Sciatic nerve (tissue), 2 donors: ENCODE data around the gene PUM1. TPM values are rescaled to one million over a fixed set of nuclear protein-coding genes. Genes with fewer than 3 reads are reported as not detected.

Source experiments
- ATAC-seq: fragments of 200-7000 bp; cut with Tn5 transposase; one replicate; pipeline ENCODE4 v1.9.1; 2020; ENCODE audit warnings: mild to moderate bottlenecking, moderate library complexity
- DNase-seq: peaks from one replicate; pipeline ENCODE4 v3.0.0-alpha.2; 2020; ENCODE audit warnings: low spot score
- intact Hi-C: fragments of 100-400 bp; cut with DNase I; formaldehyde crosslinking; loops from one replicate; pipeline ENCODE4 v1.14.2; 2022
- total RNA-seq: library from RNA; stranded (reverse); fragmentation: NEBNext Ultra II Directional; extraction: Animal tissue kit (Norgen Biotek cat#: 25700); gene quantifications from one replicate; pipeline ENCODE4 v1.2.1, GENCODE V29; 2021
- donor health status: DM: no; HTN: no; CAD: no.
- donor health status: DM: no; HTN: no; CAD: no.

PUM1 gene
- total RNA-seq, 1 donor from 2014 or later, result 144 TPM

DNA sequence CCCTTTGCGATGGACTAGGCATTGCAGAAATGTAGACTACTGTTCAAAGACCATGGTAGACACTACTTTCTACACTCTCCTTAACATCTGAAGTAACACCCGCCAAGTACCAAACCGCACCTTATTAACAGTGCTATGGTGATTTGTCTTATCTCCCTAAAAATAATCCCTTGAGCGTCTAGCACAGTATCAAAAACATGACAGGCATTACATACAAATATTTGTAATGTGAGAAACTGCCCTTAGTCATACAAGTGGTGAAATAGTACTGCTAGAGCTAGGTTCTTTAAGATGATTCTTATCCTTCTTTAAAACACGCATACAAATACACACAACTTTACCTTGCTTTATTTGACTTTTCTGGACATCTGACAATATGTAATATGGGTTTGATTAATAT is 27.2 kb downstream of the PUM1 start:
- DNase-seq (no peak), ATAC-seq (no peak)
- intact Hi-C loops, result no loop called here

DNA sequence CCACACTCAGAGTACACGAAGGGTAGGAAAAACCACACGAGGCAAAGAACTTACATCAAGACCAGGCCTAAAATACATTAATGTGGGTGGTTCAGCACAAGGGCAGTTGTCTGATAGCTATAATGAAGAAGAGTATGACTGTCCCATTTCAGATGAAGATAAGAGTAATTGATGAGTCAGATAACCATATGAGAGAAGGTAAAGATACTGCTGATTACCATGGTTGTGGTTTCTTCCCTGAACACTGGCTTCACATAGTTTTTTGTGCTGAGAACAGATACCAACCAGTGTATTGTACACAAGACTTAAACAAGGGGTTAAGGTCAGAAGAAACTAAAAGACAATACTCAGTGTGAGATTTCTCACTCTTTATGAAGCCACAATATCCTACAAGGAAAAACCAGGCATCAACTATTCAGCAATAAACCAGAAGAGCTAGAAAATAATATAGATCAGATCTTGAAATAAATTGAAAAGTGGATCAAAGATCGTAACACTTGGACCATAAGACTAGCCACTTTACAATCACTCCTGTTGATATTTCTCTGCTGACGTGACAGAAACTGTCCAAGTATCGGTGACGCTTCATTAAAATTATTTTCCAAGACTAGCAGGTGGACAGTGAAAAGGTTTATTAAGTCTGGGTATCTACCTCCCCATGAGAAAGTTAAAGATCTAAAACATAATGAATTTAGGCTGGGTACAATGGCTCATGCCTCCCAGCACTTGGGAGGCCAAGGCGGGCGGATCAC is 28.6 kb downstream of the PUM1 start:
- no peak for DNase-seq
- intact Hi-C loops, result no loop called here

DNA sequence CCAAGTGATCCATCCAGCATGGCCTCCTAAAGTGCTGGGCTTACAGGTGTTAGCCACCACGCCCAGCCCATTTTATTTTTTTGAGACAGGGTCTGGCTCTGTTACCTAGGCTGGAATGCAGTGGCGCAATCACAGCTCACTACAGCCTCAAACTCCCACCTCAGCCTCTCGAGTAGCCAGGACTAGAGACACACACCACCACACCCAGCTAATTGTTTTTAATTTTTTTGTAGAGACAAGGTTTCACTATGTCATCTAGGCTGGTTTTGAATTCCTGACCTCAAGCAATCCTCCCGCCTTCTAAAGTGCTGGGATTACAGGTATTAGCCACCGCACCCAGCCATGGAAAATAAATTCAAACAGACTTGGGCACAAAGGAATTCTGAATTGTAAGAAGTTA is 31.9 kb downstream of the PUM1 start:
- no peak for ATAC-seq
- DNase-seq, result no peak

More for the DNA sequence above, 28.6 kb downstream of the PUM1 start:
- no peak for ATAC-seq

DNA sequence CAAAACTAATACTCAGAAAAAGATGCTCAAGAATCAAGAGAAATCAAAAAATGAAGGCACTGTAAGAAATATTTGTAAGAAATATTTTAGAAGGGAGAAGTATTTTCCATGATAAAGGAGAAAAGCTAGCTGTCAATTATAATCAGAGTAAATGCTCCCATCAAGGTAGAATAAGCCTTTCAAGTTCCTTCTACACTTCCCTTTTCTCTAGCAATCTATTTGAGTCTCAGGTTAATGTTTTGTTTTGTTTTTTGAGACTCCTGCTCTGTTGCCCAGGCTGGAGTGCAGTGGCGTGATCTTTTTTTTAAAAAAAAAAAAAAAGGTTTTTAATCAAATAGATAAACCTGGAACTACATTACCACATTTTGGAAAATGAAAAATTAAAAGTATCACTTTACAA is 33.3 kb downstream of the PUM1 start:
- DNase-seq (no peak), ATAC-seq (no peak)
- intact Hi-C loops, result no loop called here

More for the DNA sequence above, 31.9 kb downstream of the PUM1 start:
- intact Hi-C loops, result no loop called here

DNA sequence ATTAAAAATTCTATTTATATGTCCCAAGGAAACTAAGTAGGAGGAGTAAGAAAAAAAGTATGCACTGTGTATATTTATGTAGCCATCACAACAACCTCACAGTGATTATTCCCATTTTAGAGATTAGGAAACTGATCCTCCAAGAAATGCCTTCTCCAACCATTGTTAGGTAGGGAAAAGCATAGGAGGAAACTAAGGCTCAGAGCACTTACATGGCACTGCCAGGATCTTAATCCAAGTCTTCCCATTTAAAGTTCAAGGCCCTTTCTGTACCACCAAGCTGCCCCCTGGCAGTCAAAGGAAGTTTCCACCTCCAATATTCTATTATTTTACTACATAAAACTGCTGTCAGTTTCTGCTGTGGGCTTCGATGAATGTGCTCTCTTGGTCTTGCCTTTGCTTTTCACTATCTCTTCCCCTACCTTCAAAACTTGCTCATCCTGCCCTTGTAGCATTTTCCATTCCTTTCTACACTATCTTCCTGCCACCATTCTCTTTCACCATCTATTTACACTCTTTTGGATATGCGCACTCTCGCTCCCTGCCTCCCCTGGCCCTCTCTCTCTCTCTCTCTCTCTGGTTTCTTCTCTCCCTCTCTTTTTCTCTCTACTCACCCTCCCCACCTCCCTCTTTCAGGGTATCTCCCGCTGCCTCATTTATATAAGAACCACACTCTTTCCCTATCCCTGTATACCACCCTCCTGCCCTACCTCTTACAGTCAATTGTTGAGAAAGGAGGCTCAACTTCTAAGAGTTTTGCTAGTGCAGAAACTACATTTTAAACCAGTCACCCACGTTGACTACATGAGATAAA is 34.0 kb downstream of the PUM1 start:
- ATAC-seq (no peak), DNase-seq (no peak)
- intact Hi-C loops, result no loop called here

DNA sequence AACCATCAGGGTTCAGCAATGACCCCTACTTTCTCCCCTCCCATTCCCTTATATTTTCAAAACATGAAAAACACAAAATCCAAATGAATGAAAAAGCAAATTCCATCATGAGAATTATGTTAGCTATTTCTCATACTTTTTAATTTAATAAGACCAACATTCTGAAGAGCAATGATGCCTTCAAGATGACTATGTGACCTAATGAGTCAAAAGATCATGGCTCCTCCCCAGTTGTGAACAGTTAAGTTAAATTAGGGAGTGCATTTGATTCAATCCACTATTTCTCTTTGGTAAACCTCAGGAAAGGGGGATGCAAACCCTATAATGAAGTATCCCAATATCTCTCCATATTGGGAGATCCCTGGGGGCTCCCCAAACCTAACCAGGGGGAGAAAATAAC is 36.5 kb downstream of the PUM1 start:
- intact Hi-C loops, result no loop called here
- DNase-seq, result no peak
- ATAC-seq, result no peak

DNA sequence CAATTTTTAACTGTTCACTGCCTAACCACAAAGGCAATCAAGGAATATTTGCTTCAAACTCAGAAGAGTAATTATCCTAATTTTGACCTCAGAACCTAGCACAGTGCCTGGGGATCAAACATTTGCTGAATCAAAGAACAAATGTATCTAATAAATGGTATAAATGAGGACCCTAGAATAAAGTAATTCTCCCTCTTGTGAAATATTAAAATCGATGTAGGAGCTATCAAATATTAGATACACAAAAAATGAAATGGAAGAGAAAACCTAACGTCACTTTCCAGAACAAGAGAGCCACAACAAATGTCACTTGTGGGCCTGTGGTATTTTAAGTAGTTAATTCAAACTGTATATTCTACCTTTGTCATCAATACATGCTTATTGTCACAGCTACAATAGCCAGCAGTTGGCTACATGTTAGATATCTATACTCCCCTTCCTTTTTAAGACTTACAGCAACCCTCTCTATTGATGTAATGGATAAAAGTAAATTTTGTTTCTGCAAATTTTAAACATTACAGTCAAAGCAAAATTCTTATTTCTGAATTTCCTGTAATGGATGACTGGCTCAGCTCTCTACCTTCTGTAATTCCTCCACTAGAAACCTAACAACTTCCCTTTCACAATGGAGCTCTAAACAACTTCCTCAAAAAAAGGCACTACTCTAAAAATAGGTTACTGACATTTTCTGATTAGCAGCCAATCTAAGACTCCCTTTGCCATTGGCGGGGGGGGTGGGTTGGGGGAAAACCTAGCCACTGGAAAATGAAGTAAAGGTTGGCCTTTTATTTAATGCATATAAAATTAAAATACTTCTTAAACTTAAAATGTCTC is 37.6 kb downstream of the PUM1 start:
- intact Hi-C loops, result no loop called here
- no peak for DNase-seq
- ATAC-seq, result no peak

DNA sequence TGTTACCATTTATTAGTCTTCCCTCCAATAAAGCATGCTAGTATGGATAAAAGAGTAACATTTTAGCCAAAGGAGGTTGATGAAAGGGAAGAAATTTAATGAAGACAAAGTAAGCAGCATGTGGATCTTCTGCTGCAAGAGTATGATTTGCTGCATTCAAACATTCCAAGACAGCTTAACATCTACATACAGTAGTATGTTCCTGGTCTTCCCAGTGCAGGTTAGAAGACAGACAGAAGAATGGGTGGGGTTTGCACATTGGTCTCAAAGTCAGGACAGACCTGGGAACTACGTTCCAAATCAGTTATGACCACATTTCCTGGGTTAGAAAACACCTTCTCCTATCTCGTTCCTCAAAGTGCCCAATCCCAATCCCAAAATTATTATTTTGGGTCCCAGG is 43.3 kb downstream of the PUM1 start:
- intact Hi-C loops, result no loop called here
- no peak for DNase-seq
- ATAC-seq, result no peak

DNA sequence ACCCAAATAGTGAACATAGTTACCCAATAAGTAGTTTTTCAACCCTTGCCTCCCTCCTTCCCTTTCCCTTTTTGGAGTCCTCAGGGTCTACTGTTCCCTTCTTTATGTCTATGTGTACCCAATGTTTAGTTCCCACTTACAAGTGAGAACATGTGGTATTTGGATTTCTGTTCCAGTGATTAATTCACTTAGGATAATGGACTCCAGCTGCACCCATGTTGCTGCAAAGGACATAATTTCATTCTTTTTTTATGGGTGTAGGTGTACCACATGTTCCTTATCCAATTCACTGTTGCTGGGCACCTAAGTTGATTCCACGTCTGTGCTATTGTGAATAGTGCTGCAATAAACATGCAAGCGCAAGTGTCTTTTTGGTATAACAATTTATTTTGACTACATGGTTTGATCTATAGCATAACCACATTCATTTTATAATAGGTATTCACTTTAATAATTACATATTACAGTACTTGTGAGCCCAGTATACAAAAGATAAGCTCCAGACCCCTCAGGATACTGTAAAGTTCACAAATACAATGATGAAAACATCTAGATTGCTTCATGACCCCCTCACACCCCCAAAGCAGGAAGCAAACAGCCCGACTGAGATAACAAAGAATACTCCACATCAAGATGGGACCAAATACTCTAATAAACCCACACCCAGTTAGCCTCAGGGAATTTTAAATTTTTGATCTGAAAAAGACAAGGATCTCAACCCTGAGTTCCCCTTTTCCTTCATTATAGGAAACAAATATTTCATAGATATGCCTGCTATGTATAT is 45.3 kb downstream of the PUM1 start:
- no peak for ATAC-seq
- intact Hi-C loops, result no loop called here
- DNase-seq, result no peak

DNA sequence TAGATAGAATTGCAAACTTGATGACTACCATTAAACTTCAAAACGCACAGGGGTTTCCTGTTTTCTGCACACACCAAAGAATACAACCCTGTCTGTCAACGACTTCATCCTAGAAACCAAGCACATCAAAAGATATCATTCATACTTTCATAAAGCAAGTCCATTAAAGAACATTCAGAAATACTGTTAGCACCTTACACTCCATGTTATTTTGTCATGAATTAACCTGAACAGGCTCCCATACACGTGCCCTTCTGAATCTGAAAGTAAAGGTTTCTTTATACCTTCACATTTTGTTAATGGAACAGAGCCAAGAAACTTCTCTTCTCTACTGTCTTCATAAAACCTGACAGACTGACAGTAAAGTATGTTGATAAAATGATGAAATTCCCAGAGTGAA is 46.1 kb downstream of the PUM1 start:
- intact Hi-C loops, result no loop called here
- ATAC-seq, result no peak
- DNase-seq, result no peak

DNA sequence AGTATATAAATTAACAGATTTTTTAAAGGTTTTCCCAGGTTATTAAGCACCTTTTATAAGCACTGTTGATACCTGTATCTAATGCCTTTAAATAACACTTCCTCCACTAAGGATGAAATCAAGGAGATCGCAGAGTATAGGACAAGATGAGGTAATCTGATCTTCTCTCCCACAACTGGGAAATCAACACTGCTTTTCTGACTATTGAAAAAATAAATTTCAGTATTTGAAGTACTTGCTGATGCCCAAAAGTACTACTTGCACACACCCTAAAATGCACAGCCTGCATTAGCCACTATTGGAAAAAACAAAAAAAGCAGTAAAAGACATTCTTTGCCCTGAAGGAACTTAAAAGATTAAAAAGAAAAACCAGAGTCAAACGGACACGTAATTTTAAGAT is 48.6 kb downstream of the PUM1 start:
- intact Hi-C loops, result no loop called here
- no peak for ATAC-seq
- DNase-seq, result no peak

DNA sequence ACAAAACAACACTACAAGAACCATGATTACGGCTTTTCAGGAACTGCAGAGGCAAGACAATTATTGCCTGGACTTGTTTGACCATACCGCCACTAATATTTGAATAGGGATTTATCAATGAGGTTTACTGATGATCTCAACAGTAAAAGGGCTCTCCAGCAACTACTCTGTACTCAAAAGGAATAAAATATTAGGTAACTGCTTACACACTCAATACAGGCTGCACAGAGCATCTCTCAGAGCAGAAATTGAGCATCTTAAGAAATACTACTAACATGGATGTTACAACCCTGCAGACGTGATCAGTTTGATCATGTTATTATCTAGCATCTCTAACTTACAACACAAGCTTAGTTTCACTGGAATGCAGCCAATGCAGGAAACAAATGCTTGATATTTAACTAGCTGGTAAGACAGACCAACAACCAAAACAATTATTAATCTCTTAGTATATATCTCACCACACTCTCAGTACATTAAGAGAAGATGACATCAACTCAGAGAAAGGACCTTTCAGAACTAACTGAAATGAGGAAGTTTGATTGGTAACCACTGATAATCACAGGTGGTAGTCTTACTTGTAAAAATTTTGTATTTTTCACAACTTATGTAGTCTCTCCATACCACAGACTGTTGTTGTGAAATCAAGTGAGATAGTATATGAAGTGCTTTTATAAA is 52.2 kb downstream of the PUM1 start:
- intact Hi-C loops, result no loop called here
- DNase-seq (no peak), ATAC-seq (no peak)

DNA sequence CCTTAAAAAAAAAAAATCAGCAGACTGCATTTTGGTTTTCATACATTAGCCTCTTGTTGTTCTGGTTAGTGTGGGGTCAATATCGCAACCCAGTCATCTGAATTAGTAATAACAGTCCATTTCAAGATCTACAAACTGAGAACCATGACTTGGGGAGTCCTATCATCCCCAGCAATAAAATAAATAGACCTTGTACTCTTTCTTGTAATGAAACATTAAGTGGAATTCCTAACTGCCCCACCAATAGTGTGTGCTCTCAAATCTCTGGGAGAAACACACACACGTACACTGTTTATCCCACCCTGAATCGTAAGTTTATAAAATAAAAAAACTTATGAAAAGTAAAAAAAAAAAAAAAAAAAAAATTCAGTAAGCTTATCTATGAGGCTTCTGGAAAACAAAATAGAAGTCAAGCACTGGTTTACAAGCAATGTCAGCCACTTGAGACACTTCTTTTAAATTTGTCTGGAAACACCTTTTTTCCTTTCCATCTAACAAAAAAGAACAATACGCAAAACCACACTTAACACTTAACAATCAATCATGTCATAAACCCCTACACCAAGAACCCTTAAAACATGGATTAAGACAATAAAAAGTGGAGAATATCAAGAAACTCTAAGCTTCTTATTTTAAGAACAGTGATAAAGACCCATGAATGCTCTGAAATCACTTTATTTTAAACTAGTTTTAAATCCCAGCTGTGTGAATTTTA is 53.1 kb downstream of the PUM1 start:
- ATAC-seq (no peak), DNase-seq (no peak)
- intact Hi-C loops, result no loop called here

DNA sequence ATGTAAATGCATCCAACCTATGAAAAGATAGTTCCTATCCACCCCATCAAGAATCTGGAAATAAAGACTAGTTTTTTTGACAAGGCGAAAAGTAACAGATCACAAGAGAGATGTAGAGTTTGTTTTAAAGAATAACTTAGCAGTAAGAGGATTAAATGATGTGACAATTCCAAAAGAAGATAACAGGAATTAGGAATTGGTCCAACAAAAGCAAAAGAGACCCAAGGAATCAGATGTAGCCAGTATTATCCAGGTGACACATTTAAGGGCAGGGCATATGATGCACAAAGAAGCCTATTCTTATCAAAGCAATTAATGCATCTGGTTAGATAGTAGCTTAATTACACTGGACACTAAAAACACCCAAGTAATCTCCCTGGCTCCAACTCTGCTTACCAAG is 53.8 kb downstream of the PUM1 start:
- ATAC-seq (no peak), DNase-seq (no peak)
- intact Hi-C loops, result no loop called here

DNA sequence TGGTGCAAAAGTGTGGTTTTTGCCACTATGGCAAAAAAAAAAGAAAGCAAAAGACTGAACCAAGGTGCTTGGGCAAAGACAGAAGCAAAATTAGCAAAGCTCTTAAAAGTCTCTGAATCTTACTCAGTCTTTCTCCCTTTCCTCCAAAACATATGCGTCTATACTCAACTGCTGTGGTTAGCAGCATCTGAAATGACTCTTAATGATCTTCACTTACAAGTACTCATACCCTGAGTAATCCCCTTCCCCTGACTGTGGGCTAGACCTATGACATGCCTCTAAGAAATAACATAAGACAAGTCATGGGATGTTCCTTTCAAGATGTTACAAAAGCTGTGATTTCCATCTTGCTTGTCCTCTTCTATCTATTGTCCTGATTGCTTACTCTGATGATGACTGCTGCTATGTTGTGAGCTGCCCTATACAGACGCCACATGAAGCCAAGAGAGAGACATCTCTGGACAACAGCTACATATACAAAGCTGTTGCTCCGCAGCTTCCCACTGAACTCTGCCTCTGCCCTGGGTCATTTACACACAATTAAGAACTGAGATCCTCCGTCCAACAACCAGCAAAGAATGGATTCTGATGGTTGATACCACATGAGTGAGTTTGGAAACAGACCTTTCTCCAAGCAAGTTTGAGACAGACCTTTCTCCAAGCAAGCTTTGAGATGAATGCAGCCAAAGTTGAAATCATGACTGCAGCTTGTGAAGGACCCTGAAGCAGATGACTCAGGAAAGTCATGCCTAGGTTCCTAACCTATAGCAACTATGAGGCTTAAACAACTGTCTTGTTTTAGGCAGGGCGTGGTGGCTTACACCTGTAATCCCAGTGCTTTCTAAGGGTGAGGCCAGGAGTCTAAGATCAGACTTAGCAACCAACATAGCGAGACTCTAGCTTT is 55.2 kb downstream of the PUM1 start:
- intact Hi-C loops, result no loop called here
- DNase-seq, result no peak
- ATAC-seq, result no peak

DNA sequence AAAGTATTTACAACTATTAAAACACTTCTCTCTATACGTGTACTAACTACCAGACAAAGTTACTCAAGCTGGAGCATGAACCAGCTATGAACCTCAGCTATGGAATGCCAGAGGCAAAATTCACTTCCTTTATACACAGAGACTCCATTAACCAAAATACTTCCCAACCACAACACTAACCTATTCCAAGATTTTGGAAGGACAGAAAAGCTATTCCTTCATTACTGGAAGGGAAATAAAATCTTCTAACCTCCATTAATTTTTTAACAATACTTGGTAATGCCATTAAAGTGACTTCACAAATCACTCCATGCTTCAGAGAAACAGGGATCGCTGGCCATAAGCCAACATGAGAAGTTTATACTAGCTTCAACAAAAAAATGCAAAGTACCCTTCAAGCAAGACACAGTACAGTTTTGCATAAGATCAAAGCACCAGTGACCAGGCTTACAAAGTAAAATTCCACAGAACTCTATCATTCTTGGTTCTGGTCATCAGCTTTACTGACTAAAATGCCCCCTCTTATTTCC is 58.0 kb downstream of the PUM1 start:
- intact Hi-C loops, result no loop called here
- ATAC-seq (no peak), DNase-seq (no peak)

DNA sequence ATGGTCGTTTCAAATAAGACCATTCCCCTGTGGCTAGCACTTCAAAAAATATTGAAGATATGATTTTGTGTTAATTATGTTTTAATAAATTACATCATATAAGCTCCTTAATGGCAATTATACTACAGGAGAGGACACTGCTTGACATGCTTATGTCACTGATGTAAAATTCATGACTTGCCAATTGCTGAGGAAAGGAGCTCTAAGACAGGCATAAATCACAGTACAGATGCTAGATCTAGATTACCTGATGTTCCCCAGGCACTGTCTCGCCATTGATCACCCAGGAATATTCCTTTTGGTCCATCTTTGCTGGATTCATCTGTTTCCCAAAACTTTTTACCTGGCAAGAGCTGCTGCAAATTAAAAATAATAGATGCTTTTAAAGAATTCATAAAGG is 58.8 kb downstream of the PUM1 start:
- ATAC-seq (no peak), DNase-seq (no peak)
- intact Hi-C loops, result no loop called here
